GM23338 (cell line): ENCODE measurements around the gene SLC8A1. TPM values are rescaled to one million over a fixed set of nuclear protein-coding genes. Genes with fewer than 3 reads are reported as not detected.

Experiments used
- ATAC-seq: fragments of 200-7000 bp; cut with Tn5 transposase; 3 replicates; pipeline ENCODE4 v1.9.1; 2020
- DNase-seq: peaks from one replicate; pipeline ENCODE4 v3.0.0-alpha.2; 2015; ENCODE audit warnings: low spot score
- H2AFZ ChIP-seq: fragments of 200-600 bp; sonication (generic); 2 replicates; pipeline ENCODE4 v1.8.0; 2016; ENCODE audit warnings: antibody characterized with exemption, mild to moderate bottlenecking, moderate library complexity
- H3F3A ChIP-seq: fragments of 200-600 bp; sonication (generic); replicated peaks from 2 replicates; pipeline ENCODE4 v1.8.0; 2017; ENCODE audit warnings: antibody characterized with exemption, mixed run types, low read depth
- H3K27ac ChIP-seq: fragments of 200-600 bp; sonication (generic); 2 replicates; pipeline ENCODE4 v1.6.1; 2016; ENCODE audit warnings: low read depth
- H3K27me3 ChIP-seq: fragments of 200-600 bp; sonication (generic); 2 replicates; pipeline ENCODE4 v1.8.0; 2016; ENCODE audit warnings: mild to moderate bottlenecking, mixed run types, moderate library complexity; ENCODE audit not compliant: insufficient read depth
- H3K36me3 ChIP-seq: fragments of 200-600 bp; sonication (generic); 2 replicates; pipeline ENCODE4 v1.8.0; 2016; ENCODE audit warnings: mild to moderate bottlenecking; ENCODE audit not compliant: insufficient read depth
- H3K4me1 ChIP-seq: fragments of 200-600 bp; sonication (generic); 2 replicates; pipeline ENCODE4 v1.8.0; 2016; ENCODE audit warnings: mild to moderate bottlenecking, moderate library complexity; ENCODE audit not compliant: insufficient read depth
- H3K4me2 ChIP-seq: fragments of 200-600 bp; sonication (generic); 2 replicates; pipeline ENCODE4 v1.7.1; 2017; ENCODE audit warnings: mixed run types
- H3K4me3 ChIP-seq: fragments of 200-600 bp; sonication (generic); 2 replicates; pipeline ENCODE4 v1.6.1; 2016; ENCODE audit warnings: mixed run types
- H3K79me2 ChIP-seq: fragments of 200-600 bp; sonication (generic); replicated peaks from 2 replicates; pipeline ENCODE4 v1.8.0; 2017; ENCODE audit warnings: mild to moderate bottlenecking; ENCODE audit not compliant: insufficient read depth
- H3K9me2 ChIP-seq: fragments of 200-600 bp; sonication (generic); 2 replicates; pipeline ENCODE4 v1.8.0; 2017; ENCODE audit not compliant: insufficient read depth
- H4K20me1 ChIP-seq: fragments of 200-600 bp; sonication (generic); replicated peaks from 2 replicates; pipeline ENCODE4 v1.8.0; 2017; ENCODE audit warnings: mild to moderate bottlenecking; ENCODE audit not compliant: insufficient read depth
- H3K27ac Mint-ChIP-seq: 2 replicates; pipeline ENCODE4 v1.8.0; 2020; ENCODE audit warnings: inconsistent platforms, mild to moderate bottlenecking, moderate library complexity, mixed read lengths
- H3K27me3 Mint-ChIP-seq: 3 replicates; pipeline ENCODE4 v1.8.0; 2022; ENCODE audit warnings: low read depth, mild to moderate bottlenecking, moderate library complexity, mixed read lengths, inconsistent platforms; ENCODE audit not compliant: insufficient read depth, poor library complexity
- H3K36me3 Mint-ChIP-seq: 3 replicates; pipeline ENCODE4 v1.8.0; 2021; ENCODE audit warnings: low read depth, mild to moderate bottlenecking, inconsistent platforms, moderate library complexity, mixed read lengths
- H3K4me1 Mint-ChIP-seq: 3 replicates; pipeline ENCODE4 v1.8.0; 2020; ENCODE audit warnings: mild to moderate bottlenecking, inconsistent platforms, mixed read lengths
- H3K4me3 Mint-ChIP-seq: 3 replicates; pipeline ENCODE4 v1.8.0; 2021; ENCODE audit warnings: moderate library complexity, mild to moderate bottlenecking, inconsistent platforms, mixed read lengths
- H3K9me3 Mint-ChIP-seq: 3 replicates; pipeline ENCODE4 v1.8.0; 2020; ENCODE audit warnings: moderate library complexity, mild to moderate bottlenecking, inconsistent platforms, mixed read lengths
- CREB1 ChIP-seq: fragments of 250-450 bp; sonication (Bioruptor Pico); IDR thresholded peaks from 2 replicates; pipeline ENCODE4 v1.5.0; 2020; ENCODE audit warnings: low read depth, mild to moderate bottlenecking, moderate library complexity
- JUNB ChIP-seq: IDR thresholded peaks from one replicate; pipeline ENCODE4 v1.6.1; 2016; ENCODE audit warnings: antibody characterized with exemption; ENCODE audit not compliant: unreplicated experiment
- NANOG ChIP-seq: IDR thresholded peaks from 2 replicates; pipeline ENCODE4 v1.6.1; 2016; ENCODE audit warnings: antibody characterized with exemption, borderline replicate concordance
- POLR2AphosphoS5 ChIP-seq: IDR thresholded peaks from 2 replicates; pipeline ENCODE4 v1.6.1; 2016; ENCODE audit warnings: antibody characterized with exemption, low read depth
- STAT1 ChIP-seq: IDR thresholded peaks from one replicate; pipeline ENCODE4 v1.6.1; 2016; ENCODE audit warnings: antibody characterized with exemption; ENCODE audit not compliant: unreplicated experiment
- ZNF114 ChIP-seq: fragments of 250-450 bp; sonication (Bioruptor Pico); IDR thresholded peaks from 2 replicates; pipeline ENCODE4 v1.5.0; 2020; ENCODE audit warnings: mild to moderate bottlenecking, moderate library complexity
- ZNF462 ChIP-seq: fragments of 250-450 bp; sonication (Bioruptor Pico); IDR thresholded peaks from 2 replicates; pipeline ENCODE4 v1.5.0; 2020; ENCODE audit warnings: mild to moderate bottlenecking, moderate library complexity
- polyA plus RNA-seq: library from polyadenylated mRNA; unstranded; fragments of >200 nt; fragmentation: Nextera tagmentation; extraction: Ambion mirVana; gene quantifications from 2 replicates; pipeline ENCODE4 v1.2.1, GENCODE V29; 2016
- total RNA-seq: library from RNA; depleted of rRNA; stranded (reverse); fragments of >200 nt; shearing (Covaris generic); gene quantifications from 2 replicates; pipeline ENCODE4 v1.2.3, GENCODE V29; 2014
- TF ChIP-seq, protein P1 (sequence below): IDR thresholded peaks from 2 replicates; pipeline ENCODE4 v1.6.1; 2016; ENCODE audit warnings: antibody characterized with exemption

The SLC8A1 gene
- total and polyA plus RNA-seq, 2 experiments from 2014 or later = 2.5 to 3.3 TPM

DNA sequence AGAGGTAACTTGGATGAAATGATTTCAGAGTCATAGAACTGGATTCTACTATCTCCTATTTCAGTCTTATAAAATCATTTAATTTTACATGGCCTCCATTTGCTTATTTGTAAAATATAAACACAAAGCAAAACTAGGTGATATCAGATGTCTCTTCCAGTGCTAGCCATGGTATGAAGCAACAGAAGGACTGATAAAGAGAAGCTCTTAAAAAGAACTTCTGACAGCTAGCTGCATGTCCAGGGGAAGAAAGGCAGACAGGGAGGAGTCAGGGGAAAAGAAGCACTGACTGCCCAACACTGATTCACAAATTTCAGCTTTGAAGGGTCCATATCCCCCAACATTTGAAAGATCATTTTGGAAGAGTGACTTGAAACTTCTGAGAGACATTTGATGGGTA is 6.4 kb downstream of the SLC8A1 start (continued):
- TF ChIP-seq ZNF462 (no peak), JUNB (no peak), POLR2AphosphoS5 (no peak), ZNF114 (CRISPR knock-in tag) (no peak)
- TF ChIP-seq, protein P1, sequence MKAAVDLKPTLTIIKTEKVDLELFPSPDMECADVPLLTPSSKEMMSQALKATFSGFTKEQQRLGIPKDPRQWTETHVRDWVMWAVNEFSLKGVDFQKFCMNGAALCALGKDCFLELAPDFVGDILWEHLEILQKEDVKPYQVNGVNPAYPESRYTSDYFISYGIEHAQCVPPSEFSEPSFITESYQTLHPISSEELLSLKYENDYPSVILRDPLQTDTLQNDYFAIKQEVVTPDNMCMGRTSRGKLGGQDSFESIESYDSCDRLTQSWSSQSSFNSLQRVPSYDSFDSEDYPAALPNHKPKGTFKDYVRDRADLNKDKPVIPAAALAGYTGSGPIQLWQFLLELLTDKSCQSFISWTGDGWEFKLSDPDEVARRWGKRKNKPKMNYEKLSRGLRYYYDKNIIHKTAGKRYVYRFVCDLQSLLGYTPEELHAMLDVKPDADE = no peak

- Histone ChIP-seq H3K4me2 (no peak overlapping the region), H2AFZ (no peak overlapping the region), H3K27ac (no peak overlapping the region), H3K36me3 (no peaks in the 10 kb centered on the region), H3F3A (no peaks in the 10 kb centered on the region), H3K79me2 (no peaks in the 10 kb centered on the region), H3K27me3 (no peaks in the 10 kb centered on the region), H4K20me1 (no peaks in the 10 kb centered on the region), H3K4me3 (no peak overlapping the region), H3K9me2 (no peaks in the 10 kb centered on the region), H3K4me1 (no peaks in the 10 kb centered on the region)
- H3K9me3 Mint-ChIP-seq = no peaks in the 10 kb centered on the region
- H3K4me1 Mint-ChIP-seq = peaks cover 6% of the 10 kb centered on the region; the same call in 1 of the 3 replicates
- H3K4me3 Mint-ChIP-seq = no peak overlapping the region
- DNase-seq = no peak
- H3K36me3 Mint-ChIP-seq = no peaks in the 10 kb centered on the region
- TF ChIP-seq STAT1 = no peak
- TF ChIP-seq CREB1 (CRISPR knock-in tag) = no peak
- TF ChIP-seq NANOG = no peak
- no peak overlapping the region for H3K27ac Mint-ChIP-seq
- ATAC-seq = no peak
- H3K27me3 Mint-ChIP-seq = no peaks in the 10 kb centered on the region
These were observed 11.1 kb downstream of the SLC8A1 start for GRCh38 chr2:40440835-40441234.
